HG02759 (cell line): ENCODE results near the gene SNRK.

Experiments
- ATAC-seq: cut with Tn5 transposase; IDR thresholded peaks from one replicate; pipeline ENCODE4 v1.9.1; 2021; ENCODE audit warnings: mild to moderate bottlenecking, moderate library complexity; ENCODE audit not compliant: unreplicated experiment

The SNRK gene

GRCh38 chr3:43369404-43370292 is 83.3 kb downstream of the SNRK start:
- no peak for ATAC-seq

GRCh38 chr3:43370293-43370980 is 84.1 kb downstream of the SNRK start:
- no peak for ATAC-seq

DNA sequence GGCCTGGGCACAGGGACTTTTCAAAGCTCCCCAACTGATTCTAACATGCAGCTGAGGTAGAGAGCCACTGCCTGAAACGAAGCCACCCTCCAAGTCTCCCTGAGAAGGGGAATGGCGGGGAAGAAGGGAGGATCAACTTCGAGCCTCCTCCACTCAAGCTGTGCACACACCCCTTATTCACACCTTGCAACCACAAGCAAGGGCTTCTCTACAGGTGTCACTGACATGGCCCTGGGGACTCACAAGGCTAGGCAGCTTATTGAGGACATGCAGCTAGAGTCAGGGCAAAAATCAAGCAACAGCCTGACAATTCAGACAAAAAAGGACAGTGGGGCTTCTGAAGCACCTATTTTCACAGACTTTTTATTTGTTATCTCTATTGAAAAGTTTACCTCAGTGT is 85.2 kb downstream of the SNRK start:
- no peak for ATAC-seq

- no peak for ATAC-seq
Measured at GRCh38 chr3:43372007-43372740, 85.8 kb downstream of the SNRK start.

DNA sequence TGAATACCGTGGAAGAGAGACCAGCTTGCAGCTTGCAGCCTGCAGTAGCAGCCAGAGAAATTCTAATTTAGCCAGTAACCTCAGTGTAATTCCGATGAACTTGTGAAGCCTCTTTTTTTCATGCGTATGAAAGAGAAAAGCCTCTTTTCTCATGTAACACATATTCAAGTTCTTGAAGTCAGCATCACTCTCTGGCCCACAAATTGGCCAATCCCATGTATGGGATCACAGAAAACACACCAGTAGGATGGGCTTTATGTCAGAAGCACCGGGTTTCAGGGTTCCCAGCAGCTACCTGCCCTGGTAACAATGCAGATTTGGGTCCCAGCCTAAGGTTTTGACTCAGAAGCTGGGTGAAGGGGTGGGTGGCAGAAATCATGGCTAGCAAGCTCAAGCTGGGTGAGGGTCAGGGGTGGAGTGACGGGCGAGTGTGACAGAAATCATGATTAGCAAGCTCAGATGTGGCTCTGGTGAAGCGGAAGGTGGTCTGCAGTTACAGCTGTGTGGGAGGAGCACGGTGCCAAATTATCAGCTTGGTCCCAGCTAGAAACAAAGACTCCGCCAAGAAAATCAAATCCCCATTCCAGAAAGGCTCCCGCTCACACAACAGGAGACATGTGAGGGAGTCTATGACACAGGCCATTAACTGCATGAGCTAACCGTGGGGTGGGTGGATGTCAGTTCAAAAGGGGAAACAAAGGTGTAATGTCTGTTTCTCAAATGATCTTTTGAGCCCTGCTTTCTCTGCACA is 86.6 kb downstream of the SNRK start:
- ATAC-seq, result no peak

DNA sequence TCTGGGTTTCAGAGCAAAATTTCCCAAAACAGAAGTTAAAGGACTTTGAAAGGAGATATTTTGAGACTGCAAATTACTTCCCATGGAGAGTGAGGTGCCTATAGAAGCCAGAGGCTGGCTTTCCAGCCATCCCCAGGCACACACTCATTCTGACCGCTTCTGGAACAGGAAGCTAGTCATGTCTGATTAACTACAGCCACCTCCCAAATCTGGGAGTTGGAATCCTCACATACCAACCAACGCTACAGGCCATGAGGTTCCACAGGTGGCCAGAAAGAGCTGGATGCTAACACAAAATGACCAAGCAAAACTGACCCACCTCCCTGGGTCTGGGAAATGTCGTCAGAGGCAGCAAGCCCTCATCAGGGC is 87.2 kb downstream of the SNRK start:
- ATAC-seq, result no peak

DNA sequence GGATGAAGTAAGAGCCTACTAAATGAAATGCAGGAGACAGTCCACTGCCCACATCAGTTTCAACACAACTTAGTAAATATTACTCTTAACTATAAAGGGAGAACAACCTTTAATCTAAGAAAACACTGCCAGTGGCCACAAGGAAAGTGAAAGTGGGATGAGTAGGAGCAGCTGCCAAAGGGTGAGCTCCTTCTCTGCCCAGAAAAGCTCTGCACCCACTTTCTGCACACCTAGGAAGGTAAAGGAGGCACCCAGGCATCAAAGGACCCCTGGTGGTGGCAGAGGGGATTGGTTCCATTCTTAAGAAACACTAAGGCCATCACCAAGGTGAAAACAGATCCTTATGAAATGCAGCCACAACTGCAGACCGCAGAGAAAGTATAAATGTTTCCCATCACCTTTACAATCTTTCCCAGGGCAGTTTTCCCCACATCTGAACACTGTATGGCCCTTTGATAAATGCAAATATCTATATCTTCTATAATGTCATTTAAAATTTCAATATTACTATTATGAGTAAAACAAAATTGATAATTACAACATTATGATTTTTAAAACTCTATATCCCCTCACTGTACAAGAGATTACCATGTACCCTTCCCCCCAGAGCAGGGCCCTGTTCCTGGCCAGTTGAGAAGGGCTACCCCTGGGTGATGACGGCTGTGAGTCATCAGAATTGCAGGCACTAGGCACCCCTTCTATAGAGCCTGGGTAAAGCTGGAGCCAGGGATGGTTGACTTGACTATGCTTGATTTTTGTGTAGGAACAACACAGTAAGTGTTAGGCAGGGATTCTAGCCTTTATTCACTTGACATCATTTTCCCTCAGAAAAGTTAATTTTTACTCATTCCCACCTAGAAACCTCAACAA is 92.0 kb downstream of the SNRK start:
- ATAC-seq, result no peak

GRCh38 chr3:43379343-43379742 is 93.0 kb downstream of the SNRK start:
- ATAC-seq, result no peak

GRCh38 chr3:43388175-43388574 is 101.8 kb downstream of the SNRK start:
- no peak for ATAC-seq

- ATAC-seq, result no peak
Measured at GRCh38 chr3:43388915-43389314, 102.6 kb downstream of the SNRK start.

DNA sequence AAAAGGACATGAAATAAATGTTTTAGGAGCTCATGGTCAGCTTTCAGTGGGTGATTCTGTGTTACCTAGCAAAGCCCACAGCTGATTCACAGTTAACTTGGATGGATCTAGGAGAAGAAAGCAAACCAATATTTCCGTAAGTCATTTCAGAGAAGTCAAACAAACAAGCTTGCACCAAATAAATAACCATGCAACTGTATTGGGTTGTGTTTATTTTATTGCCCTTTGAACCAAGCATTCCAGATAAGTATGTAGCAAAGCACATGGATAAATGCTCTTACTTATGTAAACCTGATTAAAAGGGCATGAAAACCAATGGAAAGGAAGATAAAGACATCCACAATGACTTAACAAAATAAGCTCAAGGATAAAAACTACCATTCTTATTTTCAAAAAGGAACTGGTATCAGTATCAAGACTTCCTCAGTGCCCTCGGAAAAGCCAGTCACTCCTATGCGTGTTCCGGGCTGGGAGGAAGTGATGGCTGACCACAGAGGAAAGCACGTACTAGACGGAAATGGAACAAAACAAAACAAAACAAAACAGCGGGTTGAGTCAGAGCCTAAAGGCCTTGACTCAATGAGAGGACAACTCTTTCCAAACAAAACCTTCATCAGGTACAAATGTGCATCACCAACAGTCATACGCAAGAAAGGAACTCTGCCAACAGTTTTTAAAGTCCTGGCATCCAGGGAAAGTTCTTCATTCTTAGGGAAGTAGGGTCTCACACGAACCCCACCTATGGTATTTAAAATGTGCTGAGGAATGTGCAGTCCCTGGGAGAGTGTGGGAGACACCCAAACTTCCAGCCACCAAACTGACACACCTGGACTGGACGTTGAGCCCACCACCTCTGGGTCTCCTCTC is 103.3 kb downstream of the SNRK start:
- peak; percentile 65 for ATAC-seq

DNA sequence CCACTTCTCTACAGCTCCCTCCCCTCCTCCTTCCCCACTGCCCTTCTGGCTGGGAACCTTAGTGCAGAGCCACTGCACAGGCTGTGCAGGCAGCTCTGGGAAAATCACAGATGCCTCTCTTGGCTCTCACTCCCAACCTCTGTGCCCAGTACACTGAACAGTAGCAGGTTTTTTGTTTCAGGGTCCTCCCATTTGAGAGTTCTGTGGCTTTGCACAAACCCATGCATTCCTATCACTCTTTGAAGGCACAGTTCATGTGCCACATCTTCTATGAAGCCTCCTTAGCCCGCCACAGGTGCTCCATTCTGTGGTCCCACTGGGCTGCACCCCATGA is 103.9 kb downstream of the SNRK start:
- no peak for ATAC-seq

DNA sequence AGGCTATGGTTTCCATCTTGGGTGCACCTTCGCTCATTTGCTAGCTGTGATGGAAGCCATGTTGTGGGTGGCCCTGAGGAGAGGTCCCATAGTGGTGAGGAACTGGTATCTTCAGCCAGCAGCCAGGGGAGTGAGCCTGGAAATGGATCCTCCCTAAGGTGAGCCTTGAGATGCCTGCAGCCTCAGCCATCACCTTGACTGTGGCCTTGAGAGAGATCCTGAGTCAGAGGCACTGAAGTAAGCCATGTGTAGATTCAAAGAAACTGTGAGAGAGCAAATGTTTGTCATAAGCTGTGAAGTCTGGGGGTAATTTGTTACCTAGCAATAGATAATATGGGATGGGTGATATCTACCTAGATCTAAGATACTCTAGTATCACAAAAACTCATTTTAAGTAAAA is 105.3 kb downstream of the SNRK start:
- ATAC-seq, result no peak

GRCh38 chr3:43394041-43394554 is 107.8 kb downstream of the SNRK start:
- no peak for ATAC-seq

GRCh38 chr3:43399034-43399433 is 112.7 kb downstream of the SNRK start:
- ATAC-seq, result no peak

GRCh38 chr3:43400167-43400566 is 113.8 kb downstream of the SNRK start:
- no peak for ATAC-seq
